ENCODE data around the gene CTNNA1.
A peak's percentile ranks its signal among the peaks of the same experiment; 100 is the strongest.
"Not testable (repeated sequence)": the region's sequence is repeated elsewhere in the genome, so short reads cannot be mapped to it uniquely, and the experiment has no call there.

Gene CTNNA1, protein sequence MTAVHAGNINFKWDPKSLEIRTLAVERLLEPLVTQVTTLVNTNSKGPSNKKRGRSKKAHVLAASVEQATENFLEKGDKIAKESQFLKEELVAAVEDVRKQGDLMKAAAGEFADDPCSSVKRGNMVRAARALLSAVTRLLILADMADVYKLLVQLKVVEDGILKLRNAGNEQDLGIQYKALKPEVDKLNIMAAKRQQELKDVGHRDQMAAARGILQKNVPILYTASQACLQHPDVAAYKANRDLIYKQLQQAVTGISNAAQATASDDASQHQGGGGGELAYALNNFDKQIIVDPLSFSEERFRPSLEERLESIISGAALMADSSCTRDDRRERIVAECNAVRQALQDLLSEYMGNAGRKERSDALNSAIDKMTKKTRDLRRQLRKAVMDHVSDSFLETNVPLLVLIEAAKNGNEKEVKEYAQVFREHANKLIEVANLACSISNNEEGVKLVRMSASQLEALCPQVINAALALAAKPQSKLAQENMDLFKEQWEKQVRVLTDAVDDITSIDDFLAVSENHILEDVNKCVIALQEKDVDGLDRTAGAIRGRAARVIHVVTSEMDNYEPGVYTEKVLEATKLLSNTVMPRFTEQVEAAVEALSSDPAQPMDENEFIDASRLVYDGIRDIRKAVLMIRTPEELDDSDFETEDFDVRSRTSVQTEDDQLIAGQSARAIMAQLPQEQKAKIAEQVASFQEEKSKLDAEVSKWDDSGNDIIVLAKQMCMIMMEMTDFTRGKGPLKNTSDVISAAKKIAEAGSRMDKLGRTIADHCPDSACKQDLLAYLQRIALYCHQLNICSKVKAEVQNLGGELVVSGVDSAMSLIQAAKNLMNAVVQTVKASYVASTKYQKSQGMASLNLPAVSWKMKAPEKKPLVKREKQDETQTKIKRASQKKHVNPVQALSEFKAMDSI

DNA sequence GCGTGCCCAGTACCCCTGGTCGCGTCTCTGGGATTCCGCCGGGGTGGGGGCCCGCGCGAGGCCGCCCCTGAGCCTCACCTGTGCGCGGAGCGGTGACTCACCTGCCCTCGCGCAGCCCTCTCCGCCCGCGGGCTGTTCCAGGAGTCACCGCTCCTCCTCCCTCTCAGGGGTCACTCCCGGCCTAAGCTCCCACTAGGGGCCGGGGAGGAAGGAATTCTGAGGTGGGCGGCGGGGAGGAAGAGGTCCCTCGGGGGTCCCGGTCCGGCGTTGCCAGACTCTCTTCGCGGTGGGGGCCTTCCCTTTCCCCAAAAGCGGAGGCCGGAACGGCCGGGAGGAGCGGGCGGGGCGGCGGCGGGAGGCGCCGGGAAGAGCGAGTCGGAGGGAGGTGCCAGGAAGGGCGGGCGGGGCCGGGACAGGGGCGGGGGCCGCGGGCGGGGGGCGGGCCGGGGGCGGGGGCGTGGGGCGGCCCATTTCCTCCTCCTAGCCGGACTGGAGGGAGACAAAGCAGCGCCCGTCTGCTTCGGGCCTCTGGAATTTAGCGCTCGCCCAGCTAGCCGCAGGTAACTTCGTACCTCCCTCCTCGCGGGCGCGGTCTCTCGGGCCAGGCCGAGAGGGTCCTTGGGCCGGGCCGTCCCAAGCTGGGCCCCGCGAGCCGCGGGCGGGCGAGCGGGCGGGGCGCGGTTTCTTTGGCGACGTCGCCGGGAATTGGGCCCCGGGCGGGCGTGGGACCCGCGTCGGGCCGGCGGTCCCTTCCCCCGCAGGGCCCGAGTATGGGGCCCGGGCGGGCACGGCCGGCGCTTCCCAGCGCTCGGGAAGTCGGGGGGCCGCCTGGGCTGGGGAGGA lies at the start of gene CTNNA1:
Gene CTNNA1 (plus strand): TSS at position 475 of the 843 bp plus-strand sequence. CDS start 28,500 bp downstream, outside the sequence.
- peak; percentile 35 for DNase-seq (ENCODE audit: low read depth)

DNA sequence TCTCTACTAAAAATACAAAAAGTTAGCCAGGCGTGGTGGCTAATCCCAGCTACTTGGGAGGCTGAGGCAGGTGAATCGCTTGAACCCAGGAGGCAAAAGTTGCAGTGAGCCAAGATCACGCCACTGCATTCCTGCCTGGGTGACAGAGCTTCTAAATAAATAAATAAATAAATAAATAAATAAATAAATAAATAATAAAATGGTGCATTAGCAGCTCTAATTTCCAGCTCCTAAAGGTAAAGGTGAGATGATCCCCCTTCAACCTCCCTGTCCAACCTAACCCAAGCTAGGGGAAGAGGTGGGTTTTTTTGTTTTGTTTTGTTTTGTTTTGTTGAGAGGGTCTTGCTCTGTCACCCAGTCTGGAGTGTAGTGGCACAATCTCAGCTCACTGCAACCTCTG lies 49.4 kb upstream of the CTNNA1 start:
- not testable (repeated sequence) for DNase-seq (ENCODE audit: low read depth)

DNA sequence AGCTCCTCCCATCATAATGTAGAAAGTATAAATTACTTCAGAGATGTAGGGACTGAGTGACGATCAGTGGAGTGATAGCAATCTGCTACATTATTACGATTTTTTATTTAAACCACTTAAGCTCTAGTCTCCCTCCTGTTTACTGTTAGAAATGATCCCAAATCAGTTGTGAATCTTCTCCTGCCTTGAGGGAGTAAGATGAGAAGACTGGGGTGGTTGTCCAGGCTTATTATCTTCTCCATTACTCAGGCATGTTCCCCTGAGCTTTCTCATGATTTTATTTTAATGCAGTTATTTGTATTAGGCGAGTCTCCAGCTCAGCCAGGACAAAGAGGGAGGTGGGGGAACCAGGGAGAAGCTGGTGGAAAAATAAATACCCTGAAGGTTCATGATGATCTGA lies 48.2 kb upstream of the CTNNA1 start:
- DNase-seq (ENCODE audit: low read depth) = no peak

DNA sequence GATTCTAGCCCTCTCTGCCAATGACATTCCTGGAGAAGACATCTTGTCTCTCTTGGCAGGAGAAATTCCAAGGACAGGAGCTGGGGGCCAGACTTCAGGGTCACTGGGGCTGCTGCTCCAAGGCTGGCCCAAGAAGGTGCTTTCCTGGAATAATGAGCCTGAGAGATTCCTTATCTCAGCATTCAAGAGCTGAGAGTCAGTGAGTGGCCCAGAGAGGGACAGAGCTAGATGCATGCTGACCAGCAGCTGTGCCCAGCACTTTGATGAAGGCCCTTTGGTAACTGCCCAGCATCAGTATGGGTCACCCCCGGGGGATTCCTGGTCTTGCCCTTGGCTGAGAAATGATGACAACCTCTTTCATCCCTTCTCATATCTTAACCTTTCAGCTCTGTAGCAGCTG lies 47.7 kb upstream of the CTNNA1 start:
- DNase-seq (ENCODE audit: low read depth) = no peak

DNA sequence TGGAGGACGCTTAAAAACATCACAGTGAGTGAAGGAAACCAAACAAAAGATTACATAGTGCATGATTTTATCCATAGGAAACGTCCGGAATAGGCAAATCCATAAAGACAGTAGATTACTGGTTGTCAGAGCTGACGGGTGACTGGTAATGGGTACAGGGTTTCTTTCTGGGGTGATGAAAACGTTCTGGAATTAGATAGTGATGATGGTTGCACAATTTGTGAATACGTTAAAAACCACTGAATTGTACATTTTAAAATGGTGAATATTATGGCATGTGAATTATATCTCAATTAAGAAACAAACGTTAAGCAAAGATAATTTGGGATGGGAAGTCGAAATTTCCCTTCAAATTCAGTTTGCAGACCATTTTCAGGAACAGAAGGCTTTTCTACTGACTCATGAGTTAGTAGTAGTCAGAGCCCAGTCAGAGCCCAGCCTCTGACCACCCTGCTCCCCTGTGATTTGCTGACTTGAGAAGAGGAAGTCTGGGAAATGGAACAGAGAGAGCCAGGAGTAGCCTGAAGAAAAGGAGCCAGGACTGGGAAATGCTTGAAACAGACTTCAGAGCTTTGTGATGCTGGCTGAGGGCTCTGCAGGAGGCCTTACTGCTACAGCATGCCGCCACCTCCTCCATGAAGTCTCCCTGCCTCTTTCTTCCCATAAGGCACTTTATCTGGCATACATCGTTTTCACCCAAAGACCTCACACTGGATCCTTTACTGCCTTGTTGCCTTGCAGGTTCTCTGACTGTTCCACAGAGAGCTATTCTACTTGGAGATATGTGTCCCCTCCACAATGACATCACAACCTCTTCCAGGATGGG lies 46.4 kb upstream of the CTNNA1 start:
- peak; percentile 47 for DNase-seq (ENCODE audit: low read depth)

DNA sequence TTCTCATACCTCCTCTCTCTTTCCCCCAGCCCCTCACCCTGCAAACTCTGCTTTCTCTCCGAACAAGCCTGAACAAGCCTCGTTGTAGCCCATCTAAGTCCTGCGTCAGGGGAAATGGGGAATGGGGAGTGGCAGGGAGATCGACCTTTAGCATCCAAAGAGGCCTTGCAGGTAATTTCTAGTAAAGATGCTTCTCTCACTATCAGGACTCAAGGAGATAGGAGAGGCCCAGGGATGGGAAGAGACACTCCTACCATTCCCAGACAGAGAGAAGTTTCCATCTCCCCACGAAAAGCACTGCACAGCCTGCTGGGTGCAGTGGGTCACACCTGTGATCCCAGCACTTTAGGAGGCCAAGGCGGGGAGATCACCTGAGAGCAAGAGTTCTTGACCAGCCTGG lies 44.4 kb upstream of the CTNNA1 start:
- no peak for DNase-seq (ENCODE audit: low read depth)

DNA sequence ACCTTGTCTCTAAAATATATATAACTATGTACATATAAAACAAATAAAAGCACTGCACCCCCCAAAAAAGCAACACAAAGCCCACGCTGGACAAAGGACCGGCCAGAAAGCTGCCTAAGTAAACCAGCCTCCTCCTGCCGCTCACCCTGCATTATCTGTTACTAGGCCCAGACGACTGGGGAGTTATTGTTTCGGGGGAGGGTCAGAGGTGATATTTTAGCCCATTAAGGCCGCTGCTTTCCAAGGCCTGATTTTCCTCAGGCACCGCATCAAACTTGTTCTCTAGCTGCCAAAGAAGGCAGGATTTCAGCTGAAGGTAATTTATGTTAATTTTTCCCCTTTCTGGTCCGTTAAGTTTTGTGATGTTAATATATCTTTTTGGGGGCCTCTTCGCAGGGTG lies 44.0 kb upstream of the CTNNA1 start:
- no peak for DNase-seq (ENCODE audit: low read depth)

DNA sequence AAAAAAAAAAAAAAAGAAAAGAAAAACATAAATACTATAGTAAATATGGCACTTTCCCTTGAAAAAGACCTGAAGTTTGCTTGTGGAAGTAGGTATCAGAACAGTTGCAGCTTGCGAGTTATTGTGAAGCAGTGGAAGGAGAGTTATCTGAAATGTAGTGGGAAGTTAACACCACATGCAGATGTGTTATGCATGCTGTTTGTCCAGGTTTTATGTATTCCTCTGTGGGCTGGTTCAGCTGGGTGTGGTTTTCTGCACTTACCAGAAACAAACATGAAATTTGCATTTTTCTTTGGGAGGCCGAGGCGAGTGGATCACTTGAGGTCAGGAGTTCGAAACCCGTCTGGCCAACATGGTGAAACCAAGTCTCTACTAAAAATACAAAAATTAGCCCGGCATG lies 42.1 kb upstream of the CTNNA1 start:
- no peak for DNase-seq (ENCODE audit: low read depth)

DNA sequence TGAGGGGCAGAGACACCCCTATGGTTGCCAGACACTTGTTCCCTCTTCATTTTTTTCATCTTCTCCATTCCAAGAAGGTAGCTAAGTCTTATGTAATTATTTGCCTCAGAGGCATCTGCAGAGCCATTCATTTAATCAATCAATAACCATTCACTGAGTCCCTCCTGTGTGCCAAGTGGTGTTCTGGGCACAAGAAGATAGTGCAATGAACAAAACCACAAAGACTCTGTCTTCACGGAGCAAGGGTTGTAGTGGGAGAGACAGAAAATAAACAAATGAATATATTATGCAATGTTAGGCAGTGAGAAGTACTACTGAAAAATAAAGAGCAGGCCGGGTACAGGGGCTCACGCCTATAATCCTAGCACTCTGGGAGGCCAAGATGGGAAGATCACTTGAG lies 41.4 kb upstream of the CTNNA1 start:
- DNase-seq (ENCODE audit: low read depth) = no peak

DNA sequence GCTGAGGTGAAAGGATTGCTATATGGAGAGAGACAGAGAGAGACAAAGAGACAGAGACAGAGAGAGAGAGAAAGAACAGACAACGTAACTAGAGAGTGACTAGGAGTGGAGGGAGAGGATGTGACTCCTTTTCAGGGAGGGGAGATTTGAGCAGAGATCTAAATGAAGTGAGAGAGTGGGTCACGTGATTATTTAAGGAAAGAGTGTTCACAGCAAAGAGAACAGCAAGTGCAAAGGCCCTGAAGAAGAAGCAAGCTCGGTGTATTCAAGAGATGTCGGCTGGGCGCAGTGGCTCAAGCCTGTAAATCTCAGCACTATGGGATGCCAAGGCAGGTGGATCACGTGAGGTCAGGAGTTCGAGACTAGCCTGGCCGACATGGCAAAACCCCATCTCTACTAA lies 40.9 kb upstream of the CTNNA1 start:
- no peak for DNase-seq (ENCODE audit: low read depth)

DNA sequence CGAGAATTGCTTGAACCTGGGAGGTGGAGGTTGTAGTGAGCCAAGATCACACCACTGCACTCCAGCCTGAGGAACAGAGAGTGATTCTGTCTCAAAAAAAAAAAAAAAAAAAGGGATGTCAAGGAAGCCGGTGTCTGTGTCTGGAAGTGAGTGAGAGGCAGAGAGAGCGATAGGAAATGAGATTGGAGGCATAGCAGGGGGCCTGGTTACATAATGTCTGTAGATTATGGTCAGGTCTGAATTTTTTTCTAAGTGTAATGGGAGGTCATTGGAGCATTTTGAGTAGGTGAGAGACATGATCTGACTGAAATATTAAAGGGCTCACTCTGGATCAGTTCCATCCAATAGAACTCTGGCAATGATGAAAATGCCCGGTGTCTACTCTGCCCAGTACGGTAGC lies 40.4 kb upstream of the CTNNA1 start:
- no peak for DNase-seq (ENCODE audit: low read depth)

DNA sequence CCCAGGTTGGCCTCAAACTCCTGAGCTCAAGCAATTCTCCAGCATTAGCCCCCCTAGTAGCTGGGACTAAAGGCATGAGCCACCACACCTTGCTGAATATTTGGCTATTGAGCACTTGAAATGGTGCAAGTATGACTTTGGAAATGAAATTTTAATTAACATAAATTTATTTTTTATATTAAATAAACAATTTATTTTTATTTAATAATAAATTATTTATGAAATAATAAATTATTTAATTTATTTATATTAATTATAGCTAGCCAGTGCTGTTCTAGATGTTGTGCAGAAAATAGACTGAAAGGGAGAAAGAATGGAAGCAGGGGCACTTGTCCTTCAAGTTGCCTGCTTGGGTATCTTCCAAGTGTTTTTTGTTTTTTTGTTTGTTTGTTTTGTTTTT lies 40.0 kb upstream of the CTNNA1 start:
- DNase-seq (ENCODE audit: low read depth) = no peak

DNA sequence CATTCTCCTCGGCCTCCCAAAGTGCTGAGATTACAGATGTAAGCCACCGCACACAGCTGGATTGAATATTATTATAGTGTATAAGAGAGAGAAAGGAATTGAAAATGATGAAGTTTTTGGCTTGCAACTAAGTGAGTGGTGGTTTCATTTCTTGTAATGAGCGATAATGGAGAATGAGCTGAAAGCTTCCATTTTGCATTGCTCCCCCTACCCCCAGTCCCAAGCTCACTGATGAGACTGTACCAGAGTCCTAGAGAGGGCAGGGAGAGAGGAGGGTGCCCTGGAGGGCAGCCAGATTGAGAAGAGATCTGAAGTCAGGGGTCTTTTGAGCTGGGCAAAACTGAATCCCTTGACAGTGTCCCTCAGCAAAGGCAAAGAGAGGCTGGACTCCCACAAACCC lies 38.5 kb upstream of the CTNNA1 start:
- DNase-seq (ENCODE audit: low read depth) = no peak

DNA sequence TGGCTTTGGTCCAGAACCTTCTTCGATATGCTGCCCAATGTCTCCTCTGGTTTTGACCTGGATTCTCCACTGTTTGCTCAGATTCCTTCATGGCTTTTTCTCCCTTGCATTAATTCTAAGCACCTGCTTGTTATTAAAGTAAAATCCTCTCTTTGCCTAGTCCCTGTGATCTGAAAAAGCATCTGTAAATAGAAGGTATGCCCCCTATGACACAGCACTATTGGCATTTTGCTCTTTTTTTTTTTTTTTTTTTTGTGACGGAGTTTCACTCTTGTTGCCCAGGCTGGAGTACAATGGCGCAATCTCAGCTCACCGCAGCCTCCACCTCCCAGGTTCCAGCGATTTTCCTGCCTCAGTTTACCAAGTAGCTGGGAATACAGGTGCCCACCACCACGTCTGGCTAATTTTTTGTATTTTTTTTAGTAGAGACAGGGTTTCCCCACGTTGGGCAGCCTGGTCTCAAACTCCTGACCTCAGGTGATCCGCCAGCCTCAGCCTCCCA lies 37.2 kb upstream of the CTNNA1 start:
- DNase-seq (ENCODE audit: low read depth) = not testable (repeated sequence)

DNA sequence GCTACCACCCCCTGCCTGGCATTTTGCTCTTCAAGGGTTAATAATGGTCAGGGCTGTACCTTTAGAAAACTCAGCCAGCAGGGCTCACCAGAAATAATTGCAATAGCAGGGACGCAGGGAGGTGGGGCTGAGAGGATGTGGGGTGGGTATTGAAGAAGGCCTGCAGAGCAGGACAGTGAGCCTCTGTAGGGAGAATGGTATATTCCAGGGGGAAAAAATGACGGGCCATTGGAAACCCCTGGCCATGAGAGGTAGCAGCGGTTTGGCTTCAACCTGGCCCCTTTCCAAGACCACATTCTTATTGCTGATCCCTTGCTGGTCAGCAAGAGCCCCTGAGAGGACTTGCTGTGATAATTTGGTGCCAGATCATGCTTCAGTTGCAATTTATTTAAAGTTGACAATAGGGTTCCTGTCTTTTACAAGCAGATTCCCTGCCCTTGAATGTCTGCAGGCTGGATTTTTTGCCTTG lies 36.7 kb upstream of the CTNNA1 start:
- DNase-seq (ENCODE audit: low read depth) = no peak

DNA sequence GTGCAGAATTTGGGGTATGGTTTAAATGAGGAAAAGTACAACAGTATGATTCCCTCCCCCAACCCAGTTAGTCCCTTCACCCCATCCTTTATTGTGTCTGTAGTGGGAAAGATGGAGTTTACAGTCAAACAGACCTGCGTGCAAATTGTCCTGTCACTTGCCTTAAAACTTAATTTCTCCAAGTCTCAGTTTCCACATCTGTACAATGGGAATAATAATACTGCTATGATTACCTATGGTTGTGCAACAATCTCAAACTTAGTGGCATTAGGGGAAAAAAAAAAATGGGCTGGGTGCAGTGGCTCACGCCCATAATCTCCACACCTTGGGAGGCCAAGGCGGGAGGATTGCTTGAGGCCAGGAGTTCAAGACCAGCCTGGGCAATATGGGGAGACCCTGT lies 35.8 kb upstream of the CTNNA1 start:
- DNase-seq (ENCODE audit: low read depth) = no peak

DNA sequence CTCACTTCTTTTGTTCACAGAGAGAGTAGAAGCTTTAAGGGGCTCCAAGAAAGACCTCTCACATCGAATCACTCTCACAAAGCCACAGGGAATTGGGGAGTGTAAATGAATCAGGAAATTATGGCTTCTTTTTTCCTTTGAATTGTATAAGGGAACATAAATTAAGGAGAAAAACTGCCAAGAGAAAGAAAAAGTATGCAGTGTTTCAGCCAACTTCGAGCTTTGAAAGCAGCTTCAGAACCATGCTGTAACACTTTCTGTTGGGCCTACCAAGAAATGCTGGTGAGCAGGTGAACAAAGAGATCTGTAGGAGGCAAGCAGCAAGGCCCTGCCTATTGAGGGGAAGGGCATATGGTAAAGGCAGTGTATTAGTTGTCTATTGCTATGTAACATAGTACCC lies 33.4 kb upstream of the CTNNA1 start:
- DNase-seq (ENCODE audit: low read depth) = no peak

DNA sequence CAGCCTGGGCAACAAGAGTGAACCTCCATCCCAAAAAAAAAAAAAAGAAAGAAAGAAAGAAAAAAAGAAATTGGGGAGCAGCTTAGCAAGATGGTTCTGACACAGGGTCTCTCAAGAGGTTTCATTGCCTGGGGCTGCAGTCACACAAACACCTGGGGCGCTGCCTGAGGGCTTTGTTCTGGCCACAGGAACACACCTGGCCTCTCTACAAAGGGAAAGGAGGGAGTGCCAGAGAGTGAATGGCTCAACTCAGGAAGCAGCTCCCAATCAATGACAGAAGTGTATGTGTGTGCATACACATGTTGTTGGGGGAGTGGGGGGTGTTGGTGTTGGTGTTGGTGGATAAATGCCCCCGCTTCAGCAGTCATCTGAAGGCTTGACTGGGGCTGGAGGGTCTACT lies 32.4 kb upstream of the CTNNA1 start:
- DNase-seq (ENCODE audit: low read depth) = no peak

DNA sequence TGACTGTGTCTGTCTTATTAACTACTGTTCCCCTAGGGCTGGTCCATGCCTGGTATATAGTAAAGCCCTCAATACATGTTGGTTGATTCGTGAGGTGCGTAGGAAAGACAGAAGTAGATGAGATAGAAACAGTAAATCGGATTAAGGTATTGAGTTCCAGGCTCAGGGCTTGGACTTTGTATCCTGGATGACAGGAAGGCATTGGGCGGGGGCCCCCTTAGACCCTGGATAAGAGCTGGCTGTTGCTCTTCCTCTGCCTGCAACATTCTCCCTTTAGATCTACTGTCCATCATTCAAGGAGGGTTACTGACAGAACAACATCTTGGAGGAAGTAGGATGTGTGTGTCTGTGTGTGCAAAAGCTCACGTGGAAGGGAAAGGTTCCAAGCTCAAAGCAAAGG lies 31.2 kb upstream of the CTNNA1 start:
- no peak for DNase-seq (ENCODE audit: low read depth)

DNA sequence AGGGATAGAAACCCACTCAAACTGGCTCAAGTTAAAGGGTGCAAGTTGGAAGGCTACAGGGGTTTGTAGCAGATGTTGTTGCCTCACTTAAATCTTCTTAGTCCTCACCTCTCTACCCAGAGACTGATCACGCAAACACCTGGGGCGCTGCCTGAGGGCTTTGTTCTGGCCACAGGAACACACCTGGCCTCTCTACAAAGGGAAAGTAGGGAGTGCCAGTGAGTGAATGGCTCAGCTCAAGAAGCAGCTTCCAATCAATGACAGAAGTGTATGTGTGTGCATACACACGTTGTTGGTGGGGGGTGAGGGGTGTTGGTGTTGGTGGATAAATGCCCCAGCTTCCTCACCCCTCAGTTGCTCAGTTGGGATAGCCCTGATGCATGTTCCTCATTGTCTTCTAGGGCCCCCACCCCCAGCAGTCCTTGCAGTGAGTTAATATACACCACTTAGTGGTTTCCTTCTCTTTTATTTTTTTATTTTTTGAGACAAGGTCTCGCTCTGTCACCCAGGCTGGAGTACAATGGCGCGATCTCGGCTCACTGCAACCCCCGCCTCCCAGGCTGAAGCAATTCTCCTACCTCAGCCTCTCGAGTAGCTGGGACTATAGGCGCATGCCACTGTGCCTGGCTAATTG lies 30.6 kb upstream of the CTNNA1 start:
- no peak for DNase-seq (ENCODE audit: low read depth)
